ENCODE data around the gene C11orf58.

Gene C11orf58

DNA sequence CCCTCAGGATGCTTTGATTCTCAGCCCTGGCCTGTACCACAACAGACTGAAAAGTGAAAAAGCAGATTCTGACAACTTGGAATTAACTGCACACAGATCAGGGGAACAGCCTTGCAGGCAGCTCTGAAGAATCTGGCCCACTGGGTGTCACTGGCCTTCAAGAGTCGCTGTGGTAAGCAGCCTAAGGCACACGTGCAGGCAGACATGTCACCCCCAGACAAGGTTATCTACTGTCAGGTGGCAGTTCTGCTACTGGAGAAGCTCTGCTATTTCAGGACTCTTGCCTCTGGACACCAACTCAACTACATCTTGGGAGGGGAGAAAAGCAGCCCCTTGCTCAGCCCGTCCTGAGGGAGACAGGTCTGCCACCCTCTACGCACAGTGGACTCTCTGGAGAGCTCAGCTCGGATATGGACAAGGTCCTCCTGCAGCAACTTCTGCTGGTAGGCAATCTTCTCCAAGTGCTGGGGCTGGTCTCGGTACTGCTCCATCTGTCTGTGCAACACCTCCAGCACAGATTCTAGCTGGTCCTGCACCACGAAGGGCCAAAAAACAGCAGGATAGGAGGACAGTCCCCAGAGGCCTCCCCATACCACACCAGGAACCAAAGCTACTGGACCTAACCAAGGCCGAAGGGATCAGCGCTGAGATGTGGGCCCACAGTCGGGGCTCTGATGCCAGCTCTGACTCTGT is 63.0 kb downstream of the C11orf58 start:
- DNase-seq: no peak

GRCh38 chr11:16804104-16804947 is 65.9 kb downstream of the C11orf58 start:
- no peak for DNase-seq

DNA sequence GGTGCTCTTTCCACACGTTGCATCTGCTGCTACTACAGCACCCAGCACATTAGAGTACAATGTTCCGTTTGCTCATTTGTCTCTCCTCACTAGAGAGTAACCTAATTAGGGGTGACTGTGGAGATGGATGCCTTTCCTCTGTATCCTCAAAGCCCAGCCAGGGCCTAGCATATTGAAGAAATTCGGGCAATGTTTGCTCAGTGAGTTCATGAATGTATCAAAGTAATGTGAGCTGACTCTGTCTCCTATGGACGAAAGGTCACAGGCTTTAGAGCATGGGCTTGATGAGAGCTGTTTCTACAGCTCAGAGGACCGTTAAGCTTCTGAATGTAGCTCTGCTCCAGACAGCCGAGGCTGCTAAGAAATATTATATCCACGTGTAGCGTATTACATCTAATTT is 67.5 kb downstream of the C11orf58 start:
- DNase-seq: no peak

- no peak for DNase-seq
Measured at GRCh38 chr11:16806791-16807190, 68.3 kb downstream of the C11orf58 start.

DNA sequence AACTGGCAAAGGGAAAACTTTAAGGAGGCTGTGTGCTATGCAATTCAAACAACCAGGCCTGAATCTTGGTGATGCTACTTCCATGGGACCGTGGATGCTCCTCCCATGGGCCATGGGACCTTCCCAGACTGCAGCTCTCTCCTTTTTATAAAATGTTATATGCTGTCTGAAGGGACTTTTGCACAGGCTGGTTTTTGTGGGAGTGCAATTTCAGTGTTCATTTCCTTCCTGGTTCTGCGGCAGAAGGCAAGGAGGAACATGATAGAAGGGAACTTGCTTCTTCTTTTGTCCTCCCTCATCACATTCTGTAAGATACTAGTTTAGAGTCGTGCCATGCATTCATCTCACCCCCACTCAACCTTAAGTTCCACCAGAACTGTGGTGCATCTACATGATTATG is 68.9 kb downstream of the C11orf58 start:
- DNase-seq: no peak

All from right kidney (tissue), 1 donor.